HG02571 (cell line): Measurements from ENCODE around the gene APC.
"Not testable (repeated sequence)": the region's sequence is repeated elsewhere in the genome, so short reads cannot be mapped to it uniquely, and the experiment has no call there.

Experiments used
- ATAC-seq: cut with Tn5 transposase; IDR thresholded peaks from one replicate; pipeline ENCODE4 v1.9.1; 2021; ENCODE audit warnings: mild to moderate bottlenecking, moderate library complexity; ENCODE audit not compliant: unreplicated experiment

Gene APC

DNA sequence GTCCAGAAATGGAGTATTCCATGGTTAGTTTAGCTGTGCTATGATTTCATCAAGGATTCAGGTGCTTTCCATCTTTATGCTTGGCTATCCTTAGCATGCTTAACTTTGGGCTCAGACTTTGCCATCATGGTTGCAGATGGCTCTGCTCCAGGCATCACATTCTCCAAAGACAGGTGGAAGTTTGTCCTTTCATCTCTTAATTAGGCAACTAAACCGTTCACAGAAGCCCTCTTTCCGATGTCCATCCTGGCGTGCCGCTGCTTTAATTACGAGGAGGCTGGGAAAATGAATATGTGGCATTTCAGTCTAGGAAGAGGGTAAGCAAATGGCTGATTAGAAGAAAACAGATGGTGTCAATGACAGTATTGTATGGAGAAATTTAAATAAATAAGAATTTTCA is 24.5 kb upstream of the APC start:
- no peak for ATAC-seq

DNA sequence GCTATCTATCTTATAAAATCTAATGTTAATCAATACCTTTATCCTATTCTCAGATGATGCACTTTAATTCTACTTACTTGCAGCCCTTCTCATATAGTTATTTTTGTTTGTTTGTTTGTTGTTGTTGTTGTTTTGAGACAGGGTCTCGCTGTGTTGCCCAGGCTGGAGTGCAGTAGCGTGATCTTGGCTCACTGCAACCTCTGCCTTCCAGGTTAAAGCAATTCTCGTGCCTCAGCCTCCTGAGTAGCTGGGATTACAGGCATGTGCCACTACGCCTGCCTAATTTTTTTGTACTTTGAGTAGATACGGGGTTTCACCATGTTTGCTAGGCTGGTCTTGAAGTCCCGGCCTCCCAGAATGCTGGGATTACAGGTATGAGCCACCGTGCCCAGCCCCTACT is 20.8 kb upstream of the APC start:
- not testable (repeated sequence) for ATAC-seq

DNA sequence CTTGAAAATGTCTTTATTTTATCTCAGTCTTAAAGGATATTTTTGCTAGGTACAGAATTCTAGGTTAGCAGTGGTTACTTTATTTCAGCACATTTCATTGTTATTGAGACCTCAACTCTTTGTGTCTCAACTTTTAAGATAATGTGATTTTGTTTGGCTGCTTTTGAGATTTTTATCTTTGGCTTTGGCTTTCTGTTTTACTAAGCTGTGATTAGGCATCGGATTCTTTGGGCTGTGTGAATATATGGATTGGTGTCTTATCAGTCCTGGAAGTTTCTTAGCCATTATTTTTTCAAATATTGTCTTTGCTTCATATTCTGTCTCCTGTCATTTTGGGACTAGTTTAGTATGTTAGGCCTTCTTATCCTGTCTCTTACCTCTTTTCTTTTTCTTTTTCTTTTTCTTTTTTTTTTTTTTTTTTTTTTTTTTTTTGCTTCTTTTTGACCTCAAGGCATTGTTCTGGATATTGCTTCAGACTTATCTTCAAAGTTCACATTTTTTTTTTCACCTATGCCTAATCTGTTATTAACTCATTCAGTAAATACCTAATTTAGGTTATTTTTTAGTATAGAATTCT is 20.1 kb upstream of the APC start:
- ATAC-seq = no peak

DNA sequence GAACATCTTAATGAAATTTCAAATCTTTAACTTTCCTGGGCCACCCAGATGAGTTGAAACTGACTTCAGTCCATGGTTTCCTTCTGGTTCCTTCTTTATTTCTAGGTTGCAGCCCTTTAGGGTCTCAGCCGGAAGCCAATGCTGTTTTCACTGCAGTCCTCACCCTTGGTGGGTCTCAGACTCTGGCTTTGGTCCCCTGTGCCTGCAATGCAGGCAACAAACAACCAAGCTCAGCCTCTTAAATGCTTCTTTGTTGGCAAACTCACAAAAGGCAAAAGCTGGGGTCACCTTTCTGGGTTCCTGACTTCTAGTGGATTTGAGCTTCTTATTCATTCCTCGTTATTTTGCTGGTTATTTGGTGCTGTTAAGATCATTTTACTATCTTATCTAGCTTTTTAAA is 19.3 kb upstream of the APC start:
- ATAC-seq = no peak

DNA sequence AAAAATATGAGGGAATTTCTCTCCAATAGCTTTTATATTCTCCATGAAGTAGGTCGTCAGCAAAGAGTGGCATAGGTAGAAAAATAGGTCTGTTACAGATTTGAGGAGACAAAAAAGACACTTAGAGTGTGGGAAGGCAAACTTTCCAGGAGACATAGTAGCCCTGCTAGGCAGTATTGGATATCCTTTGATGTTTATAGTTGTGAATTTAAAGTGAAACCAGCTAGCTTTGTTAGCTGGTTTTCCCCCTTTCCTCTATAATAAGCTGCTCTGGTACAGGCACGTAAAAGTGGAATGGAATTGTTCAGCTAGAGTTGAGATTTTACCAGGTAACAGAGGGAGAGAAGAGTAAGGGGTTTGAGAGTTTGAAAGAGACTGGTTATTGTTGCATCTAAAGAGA is 17.1 kb upstream of the APC start:
- no peak for ATAC-seq

DNA sequence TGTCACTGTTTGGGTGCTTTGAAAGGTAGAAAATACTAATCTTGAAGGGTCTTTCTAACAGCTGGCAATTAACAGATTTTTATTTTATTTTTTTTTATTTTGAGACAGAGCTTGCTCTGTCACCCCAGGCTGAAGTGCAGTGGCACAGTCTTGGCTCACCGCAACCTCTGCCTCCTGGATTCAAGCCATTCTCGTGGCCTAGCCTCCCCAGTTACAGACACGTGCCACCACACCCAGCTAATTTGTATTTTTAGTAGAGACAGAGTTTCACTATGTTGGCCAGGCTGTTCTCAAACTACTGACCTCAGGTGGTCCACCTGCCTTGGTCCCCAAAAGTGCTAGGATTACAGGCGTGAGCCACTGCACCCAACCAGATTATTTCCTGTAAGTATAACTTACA is 12.8 kb upstream of the APC start:
- no peak for ATAC-seq

DNA sequence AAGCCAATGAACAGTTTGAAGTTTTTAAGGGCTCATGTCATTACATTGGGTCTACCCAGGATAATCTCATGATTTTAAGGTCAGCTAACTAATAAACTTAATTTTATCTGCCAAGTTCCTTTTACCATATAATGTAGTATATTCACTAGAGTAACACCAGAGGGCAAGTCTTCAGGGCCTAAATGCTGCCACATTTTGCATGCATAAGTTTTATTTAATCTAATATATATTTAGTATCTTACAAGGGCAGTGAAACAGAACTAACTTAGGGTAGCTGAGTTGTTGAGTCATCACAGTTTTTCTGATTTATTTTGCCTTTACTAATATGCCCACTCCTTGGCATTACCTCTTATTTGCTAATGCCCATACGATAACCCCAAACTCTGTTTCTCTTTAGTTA is 8.1 kb upstream of the APC start:
- ATAC-seq = no peak

DNA sequence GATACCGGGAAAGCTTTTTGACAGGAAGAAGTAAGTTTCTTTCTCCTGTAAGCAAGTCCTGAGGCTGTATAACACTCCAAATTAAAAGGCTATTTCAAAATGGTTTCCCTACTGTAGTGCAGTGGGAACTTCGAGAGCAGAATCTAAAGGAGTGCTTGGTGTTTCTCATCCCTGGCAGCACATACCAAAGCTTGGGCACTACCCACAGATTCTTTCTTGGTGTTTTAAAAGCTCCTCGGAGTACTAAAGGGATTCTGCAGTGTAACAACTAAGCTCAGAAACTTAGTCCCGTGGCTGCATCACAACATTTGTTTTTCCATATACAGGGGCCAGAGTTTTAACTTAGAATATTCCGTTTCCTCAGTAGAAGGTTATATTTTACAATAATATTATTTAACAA is 5.6 kb upstream of the APC start:
- no peak for ATAC-seq

DNA sequence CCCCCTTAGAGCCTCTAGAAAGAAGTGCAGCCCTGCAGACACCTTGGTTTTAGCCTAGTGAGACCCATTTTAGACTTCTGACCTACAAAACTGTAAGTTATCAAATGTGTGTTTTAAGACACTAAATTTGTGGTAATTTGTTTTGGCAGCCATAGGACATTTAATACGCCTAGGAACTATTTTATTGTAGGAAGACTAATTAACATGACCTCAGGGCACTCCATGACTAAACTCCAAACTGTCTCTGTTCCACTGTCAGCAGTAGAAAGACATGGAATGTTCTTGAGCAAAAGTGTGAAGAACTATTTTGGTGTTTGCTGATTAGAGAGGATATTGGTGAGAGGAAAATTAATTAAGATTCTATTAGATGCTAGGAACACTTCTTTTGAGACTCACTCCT is 4.1 kb upstream of the APC start:
- ATAC-seq = no peak

DNA sequence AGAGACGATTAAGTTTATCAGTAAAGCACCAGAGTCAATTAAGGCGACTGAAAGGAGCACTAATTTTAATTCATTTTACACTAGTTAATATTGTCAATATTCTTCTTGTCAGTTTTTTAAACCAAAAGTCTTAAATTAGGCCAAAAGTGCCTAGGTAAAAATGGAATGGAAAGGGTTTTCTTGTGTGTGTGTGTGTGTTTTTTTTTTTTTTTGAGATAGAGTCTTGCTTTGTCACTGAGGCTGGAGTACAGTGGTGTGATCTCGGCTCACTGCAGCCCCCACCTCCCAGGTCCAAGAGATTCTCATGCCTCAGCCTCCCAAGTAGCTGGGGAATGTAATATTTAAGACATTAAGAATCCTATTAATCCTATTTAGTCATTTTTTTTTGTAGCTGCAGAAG is 3.1 kb upstream of the APC start:
- ATAC-seq = no peak

DNA sequence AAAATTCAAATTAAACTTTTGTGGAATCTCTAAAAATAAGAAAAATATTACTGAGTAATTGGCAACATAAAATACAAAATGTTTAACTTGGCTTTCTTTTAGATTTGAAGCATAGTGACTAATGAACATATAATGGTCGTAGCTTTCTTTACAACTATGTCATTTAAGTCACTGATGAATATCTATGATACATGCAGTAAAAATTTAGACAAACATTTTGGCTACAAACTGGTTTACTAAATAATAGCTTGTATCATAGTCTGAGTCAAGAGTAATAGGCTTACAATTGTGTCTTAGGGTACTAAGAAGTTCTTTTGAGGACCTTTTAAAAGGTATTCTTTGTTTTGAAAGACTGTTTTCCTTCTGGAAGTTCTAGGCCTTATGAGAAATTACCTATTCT is 2.0 kb upstream of the APC start:
- ATAC-seq = no peak

DNA sequence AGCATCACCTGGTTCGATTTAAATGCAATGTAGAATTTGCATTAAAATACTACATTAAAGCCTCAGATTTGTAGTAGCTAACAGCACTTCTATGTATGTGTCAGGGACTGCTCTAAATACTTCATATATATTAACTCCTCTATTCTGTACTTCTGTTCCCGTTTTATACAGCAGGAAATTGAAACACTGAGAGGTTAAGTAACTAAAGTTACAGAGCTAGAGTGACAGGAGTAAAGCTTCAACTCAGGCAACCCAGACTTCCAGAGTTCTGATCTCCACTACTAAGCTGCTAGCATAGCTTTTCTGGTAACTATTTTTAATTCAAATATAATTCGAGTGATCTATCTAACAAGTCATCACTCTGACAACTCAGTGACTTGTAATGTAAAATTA is 619 bp upstream of the APC start:
- no peak for ATAC-seq

DNA sequence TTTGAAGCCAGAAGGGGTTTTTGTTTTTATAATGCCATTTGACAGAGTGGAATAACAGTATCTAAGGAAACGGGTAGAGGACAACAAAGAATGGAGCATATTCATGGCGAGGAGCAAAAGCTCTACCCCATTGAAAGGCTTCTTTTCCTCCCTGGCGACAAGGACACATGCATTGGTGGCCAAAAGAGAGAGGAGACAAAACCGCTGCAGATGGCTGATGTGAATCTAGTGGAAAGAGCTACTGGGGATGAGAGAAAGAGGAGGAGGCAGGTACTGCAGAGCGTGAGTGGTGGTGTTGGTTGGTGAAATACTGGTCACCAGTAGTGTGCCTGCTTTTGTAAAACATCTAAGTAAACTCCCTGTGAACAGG is 491 bp downstream of the APC start:
- peak; percentile 9 for ATAC-seq

DNA sequence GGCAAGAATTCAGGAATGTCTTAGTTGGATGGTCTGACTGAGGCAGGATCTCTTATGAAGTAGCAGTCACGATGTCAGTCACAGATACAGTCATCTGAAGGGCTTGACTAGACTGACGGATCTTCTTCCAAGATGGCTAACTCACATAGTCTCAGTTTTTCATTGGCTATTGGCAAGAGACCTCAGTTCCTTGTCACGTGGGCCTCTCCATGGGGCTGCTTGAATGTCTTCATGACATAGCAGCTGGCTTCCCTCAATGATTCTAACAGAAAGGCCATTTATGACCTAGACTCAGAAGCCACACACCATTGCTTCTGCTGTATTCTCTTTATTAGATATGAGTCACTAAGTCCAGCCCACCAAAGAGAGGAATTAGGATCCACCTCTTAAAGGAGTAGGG is 4.7 kb downstream of the APC start:
- no peak for ATAC-seq

DNA sequence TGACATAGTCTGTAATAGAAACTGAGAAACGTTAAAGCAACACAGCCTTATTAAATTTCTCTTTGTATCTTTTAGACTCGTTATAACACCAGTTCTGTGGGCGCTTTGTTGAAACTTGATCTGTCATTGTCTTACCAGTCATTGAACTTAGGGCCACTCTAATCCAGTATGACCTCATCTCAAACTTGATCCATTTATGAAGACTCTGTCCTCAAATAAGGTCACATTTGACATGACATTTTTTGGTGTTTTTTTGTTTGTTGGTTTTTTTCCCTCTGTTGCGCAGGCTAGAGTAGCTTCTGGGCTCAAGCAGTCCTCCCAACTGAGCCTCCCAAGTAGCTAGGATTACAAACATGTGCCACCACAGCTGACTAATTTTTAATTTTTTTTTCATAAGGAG is 5.9 kb downstream of the APC start:
- ATAC-seq = no peak

DNA sequence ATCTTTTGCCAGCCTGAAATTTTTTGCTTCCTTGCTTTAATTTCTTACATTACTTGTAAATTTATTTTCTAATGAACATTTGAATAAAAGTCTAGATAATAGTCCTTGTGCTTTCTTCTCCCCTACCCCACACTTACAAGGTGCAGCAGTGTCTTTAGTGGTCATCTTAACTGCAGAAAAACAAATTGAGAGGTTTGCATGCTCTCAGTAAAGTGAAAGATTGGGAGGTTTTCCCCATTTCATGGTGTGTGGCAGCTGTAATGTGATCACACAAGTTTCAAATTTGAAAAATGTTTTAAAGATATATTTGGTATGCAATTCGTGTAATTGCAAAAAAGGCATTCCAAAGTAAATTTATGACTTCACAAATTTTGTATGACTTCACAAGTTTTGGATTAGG is 14.7 kb downstream of the APC start:
- ATAC-seq = no peak

DNA sequence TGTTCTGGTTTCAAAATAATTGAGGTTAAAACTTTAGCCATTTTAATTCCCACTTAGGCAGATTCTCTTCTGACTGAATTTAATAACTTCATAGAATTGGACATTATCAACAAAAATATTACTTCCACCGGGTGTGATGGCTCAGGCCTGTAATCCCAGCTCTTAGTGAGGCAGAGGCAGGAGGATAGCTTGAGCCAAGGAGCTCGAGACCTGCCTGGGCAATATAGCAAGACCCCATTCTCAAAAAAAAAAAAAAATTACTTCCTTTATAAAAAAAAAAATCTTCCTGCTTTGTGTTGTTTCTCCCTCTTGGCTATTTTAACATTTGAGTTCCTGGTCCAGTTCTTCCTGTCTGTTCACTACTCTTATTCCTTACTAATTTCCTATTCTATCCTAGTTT is 18.0 kb downstream of the APC start:
- no peak for ATAC-seq

DNA sequence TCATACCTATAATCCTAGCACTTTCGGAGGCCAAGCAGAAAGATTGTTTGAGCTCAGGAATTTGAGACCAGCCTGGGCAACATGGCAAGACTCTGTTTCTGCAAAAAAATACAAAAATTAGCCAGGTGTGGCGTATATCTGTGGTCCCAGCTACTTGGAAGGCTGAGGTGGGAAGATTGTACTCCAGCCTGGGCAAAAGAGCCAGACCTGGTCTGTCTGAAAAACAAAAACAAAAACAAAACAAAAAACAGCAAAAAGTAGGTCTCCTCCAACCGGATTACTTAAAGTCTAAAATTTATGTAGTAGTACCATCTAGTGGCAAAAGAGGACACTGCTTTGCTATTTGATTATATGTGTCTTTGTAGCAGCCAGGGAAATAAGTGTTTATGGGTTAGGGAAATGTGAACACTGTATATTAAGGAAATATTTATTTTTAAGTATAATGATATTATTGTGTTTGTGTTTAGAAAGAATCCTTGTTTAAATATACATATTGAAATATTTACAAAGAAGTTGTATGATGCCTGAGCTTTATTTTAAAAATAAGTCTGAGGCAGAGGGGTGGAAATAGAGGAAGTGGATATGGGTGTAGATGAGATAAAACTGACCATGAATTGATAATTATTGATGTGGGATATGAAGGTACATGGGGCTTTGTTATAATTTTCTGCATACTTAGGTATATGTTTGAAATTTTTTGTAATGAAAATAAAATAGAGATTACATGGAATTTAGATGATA is 20.0 kb downstream of the APC start:
- peak; percentile 90 for ATAC-seq

DNA sequence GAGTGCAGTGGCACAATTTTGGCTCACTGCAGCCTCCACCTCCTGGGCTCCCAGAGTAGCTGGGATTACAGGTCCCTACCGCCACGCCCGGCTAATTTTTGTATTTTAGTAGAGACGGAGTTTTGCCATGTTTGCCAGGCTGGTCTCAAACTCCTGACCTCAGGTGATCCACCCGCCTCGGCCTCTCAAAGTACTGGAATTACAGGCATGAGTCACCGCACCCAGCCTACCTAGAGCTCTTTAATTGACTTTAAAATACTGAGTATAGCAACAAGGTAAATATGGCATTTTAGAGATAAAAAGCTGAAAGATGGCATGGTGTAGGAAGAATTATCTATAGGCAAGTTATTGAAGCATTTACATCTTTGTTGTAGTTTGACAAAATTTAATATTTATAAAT is 21.0 kb downstream of the APC start:
- no peak for ATAC-seq

DNA sequence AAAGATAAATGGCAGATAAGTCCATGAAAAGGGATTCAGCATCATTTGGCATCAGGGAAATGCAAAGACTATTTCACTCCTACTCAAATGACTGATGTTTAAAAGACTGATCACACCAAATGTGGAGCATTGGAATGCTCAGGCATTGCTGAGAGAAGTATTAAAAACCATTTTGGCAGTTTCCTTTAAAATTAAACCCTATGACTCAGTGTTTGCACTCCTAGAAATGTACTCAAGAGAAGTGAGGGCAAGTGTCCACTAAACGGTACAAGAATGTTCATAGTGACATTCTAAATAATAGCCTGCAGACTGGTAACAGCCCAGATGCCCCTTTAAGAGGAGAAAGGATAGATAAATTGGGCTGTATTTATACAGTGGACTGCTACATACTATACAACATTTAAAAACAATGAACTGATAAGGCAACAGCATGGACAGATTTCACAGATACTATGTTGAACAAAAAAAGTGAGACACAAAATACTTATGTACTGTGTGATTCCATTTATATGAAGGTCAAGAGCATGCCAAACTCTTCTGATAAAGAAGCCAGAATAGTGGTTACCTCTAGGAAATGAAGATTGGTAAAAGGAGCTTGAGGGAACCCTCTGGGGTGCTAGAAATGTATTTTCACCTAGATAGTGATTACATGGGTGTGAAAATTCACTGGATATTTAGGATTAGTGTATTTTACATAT is 24.6 kb downstream of the APC start:
- ATAC-seq = no peak

DNA sequence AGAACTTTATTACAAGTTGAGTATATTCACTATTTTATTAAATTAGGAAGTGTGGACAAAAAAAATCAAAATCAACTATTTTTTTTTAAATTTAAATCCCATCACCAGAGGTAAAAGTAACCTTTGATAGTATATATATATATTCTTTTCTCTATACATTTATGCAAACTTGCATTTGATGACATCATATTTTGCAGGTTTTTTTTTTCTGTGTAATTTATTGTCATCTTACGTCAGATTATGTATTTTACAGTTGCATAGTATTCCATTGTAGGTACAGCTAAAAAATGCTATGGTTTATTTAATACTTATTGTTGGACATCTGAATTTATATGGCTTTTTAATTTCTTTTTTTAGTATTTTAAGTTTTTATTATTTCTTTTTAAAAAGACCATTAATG is 25.5 kb downstream of the APC start:
- ATAC-seq = no peak

DNA sequence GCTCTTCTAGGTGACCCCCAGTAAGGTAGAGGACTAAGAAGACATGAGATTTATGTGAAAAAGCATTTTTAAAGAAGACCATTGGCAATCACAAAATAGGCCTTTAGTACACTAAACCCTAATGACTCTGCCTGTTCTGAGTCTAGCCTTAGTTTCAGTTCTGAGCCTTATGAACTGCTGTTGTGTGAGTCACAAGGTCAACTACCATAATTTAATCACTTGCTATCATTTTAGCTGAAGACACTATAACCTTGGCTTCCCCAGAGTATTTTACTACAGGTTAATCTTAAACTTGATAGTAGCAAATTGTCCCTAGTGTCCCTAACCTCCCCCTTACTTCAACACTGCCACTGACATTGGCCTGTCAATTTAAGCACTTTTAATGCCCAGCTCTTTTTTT is 34.4 kb downstream of the APC start:
- no peak for ATAC-seq
